Fibroblast of mammary gland (primary cell): ENCODE measurements around the gene ABCD3.
"Not testable (repeated sequence)": the region's sequence is repeated elsewhere in the genome, so short reads cannot be mapped to it uniquely, and the experiment has no call there.

Source experiments
- DNase-seq: peaks from one replicate; pipeline ENCODE4 v3.0.0-alpha.2; 2010; ENCODE audit warnings: low read depth
- H3K4me3 ChIP-seq: 2 replicates; pipeline ENCODE4 v1.5.1; 2011; ENCODE audit warnings: low read depth, mild to moderate bottlenecking, low read length, moderate library complexity; ENCODE audit not compliant: control insufficient read depth
- CTCF ChIP-seq: conservative IDR thresholded peaks from 2 replicates; pipeline ENCODE4 v1.5.1; 2011; ENCODE audit warnings: low read depth, low read length, inconsistent platforms; ENCODE audit not compliant: control insufficient read depth, insufficient read depth

The ABCD3 gene

GRCh38 chr1:94417978-94418663 is at the start of gene ABCD3:
Gene ABCD3, plus strand, starts transcription at chr1:94418389. Its CDS starts 90 bp downstream, at chr1:94418479.
- peak; percentile 97 for DNase-seq
- H3K4me3 ChIP-seq = peak within 1 kb of the TSS; percentile 81
- no peak for TF ChIP-seq CTCF

- not testable (repeated sequence) for H3K4me3 ChIP-seq, DNase-seq
Observed at GRCh38 chr1:94372771-94373170, 45.4 kb upstream of the ABCD3 start.

- DNase-seq, H3K4me3 ChIP-seq: not testable (repeated sequence)
Observed at GRCh38 chr1:94373311-94373710, 44.9 kb upstream of the ABCD3 start.

GRCh38 chr1:94375666-94376065 is 42.5 kb upstream of the ABCD3 start:
- peak; percentile 19 for DNase-seq
- not testable (repeated sequence) for H3K4me3 ChIP-seq

GRCh38 chr1:94378493-94378892 is 39.7 kb upstream of the ABCD3 start:
- DNase-seq, H3K4me3 ChIP-seq: not testable (repeated sequence)

GRCh38 chr1:94379615-94380014 is 38.6 kb upstream of the ABCD3 start:
- TF ChIP-seq CTCF = no peak
- no peak for DNase-seq
- no peak overlapping the region for H3K4me3 ChIP-seq

- no peak for DNase-seq
- no peak overlapping the region for H3K4me3 ChIP-seq
- TF ChIP-seq CTCF = no peak
Observed at GRCh38 chr1:94382201-94382600, 36.0 kb upstream of the ABCD3 start.

GRCh38 chr1:94383966-94384408 is 34.2 kb upstream of the ABCD3 start:
- no peak overlapping the region for H3K4me3 ChIP-seq
- peak; percentile 54 for DNase-seq
- TF ChIP-seq CTCF = no peak

GRCh38 chr1:94384485-94385265 is 33.5 kb upstream of the ABCD3 start:
- no peak overlapping the region for H3K4me3 ChIP-seq
- TF ChIP-seq CTCF = no peak
- DNase-seq = no peak
